Embryonic facial prominence (tissue), 1 donor: Measurements from ENCODE around the gene PDE2A.

Source experiments
- DNase-seq: peaks from one replicate; pipeline ENCODE4 v3.0.0-alpha.2; 2016; ENCODE audit errors: extremely low spot score

The PDE2A gene

GRCh38 chr11:72657411-72658100 lies 16.7 kb downstream of the PDE2A start:
- DNase-seq = no peak

GRCh38 chr11:72655896-72656464 lies 18.2 kb downstream of the PDE2A start:
- no peak for DNase-seq

GRCh38 chr11:72655014-72655413 lies 19.2 kb downstream of the PDE2A start:
- no peak for DNase-seq

- no peak for DNase-seq
These were observed 20.6 kb downstream of the PDE2A start for GRCh38 chr11:72653649-72654048.

- DNase-seq = no peak
These were observed 21.2 kb downstream of the PDE2A start for GRCh38 chr11:72652873-72653630.

- no peak for DNase-seq
These were observed 22.1 kb downstream of the PDE2A start for GRCh38 chr11:72652133-72652532.

GRCh38 chr11:72649215-72649976 lies 24.8 kb downstream of the PDE2A start:
- no peak for DNase-seq

- no peak for DNase-seq
These were observed 25.7 kb downstream of the PDE2A start for GRCh38 chr11:72648384-72649136.

GRCh38 chr11:72647882-72648281 lies 26.3 kb downstream of the PDE2A start:
- DNase-seq = no peak

GRCh38 chr11:72646472-72646871 lies 27.8 kb downstream of the PDE2A start:
- DNase-seq = no peak

GRCh38 chr11:72646024-72646423 lies 28.2 kb downstream of the PDE2A start:
- no peak for DNase-seq

- no peak for DNase-seq
These were observed 30.7 kb downstream of the PDE2A start for GRCh38 chr11:72643547-72643946.

GRCh38 chr11:72642884-72643522 lies 31.2 kb downstream of the PDE2A start:
- no peak for DNase-seq

- DNase-seq = no peak
These were observed 32.0 kb downstream of the PDE2A start for GRCh38 chr11:72642043-72642883.

GRCh38 chr11:72641522-72642042 lies 32.6 kb downstream of the PDE2A start:
- DNase-seq = no peak

- DNase-seq = no peak
These were observed 34.5 kb downstream of the PDE2A start for GRCh38 chr11:72639502-72640375.

GRCh38 chr11:72637926-72638325 lies 36.3 kb downstream of the PDE2A start:
- no peak for DNase-seq

- DNase-seq = no peak
These were observed 37.0 kb downstream of the PDE2A start for GRCh38 chr11:72637198-72637597.

- DNase-seq = no peak
These were observed 37.8 kb downstream of the PDE2A start for GRCh38 chr11:72636376-72636775.
